ENCODE results near the gene GNG12.

Gene GNG12

GRCh38 chr1:67747671-67748546, 85.4 kb downstream of the GNG12 start:
- TF ChIP-seq POU2F2 (IDR thresholded peaks at IDR 0.05; ENCODE audit: low read depth, low read length) (no peak), SPI1 (IDR thresholded peaks at IDR 0.05; ENCODE audit: low read depth, low read length) (no peak), PAX5 (IDR thresholded peaks at IDR 0.05; ENCODE audit: insufficient read depth, low read length, severe bottlenecking) (no peak), POLR2A (IDR thresholded peaks at IDR 0.05; ENCODE audit: low read depth, low read length) (no peak), POLR2AphosphoS5 (IDR thresholded peaks at IDR 0.05; ENCODE audit: low read depth, low read length) (no peak), TAF1 (IDR thresholded peaks at IDR 0.05; ENCODE audit: low read depth, low read length) (no peak)
- DNase-seq (ENCODE audit: insufficient read length, low spot score), result no peak
- FAIRE-seq, result no peak

GRCh38 chr1:67745875-67746698, 87.2 kb downstream of the GNG12 start:
- DNase-seq (ENCODE audit: insufficient read length, low spot score), result no peak

GRCh38 chr1:67743072-67743725, 90.1 kb downstream of the GNG12 start:
- DNase-seq (ENCODE audit: insufficient read length, low spot score) (no peak), FAIRE-seq (peak; percentile 72)
- TF ChIP-seq POLR2A (IDR thresholded peaks at IDR 0.05; ENCODE audit: low read depth, low read length) (no peak), POLR2AphosphoS5 (IDR thresholded peaks at IDR 0.05; ENCODE audit: low read depth, low read length) (no peak), TAF1 (IDR thresholded peaks at IDR 0.05; ENCODE audit: low read depth, low read length) (no peak), POU2F2 (IDR thresholded peaks at IDR 0.05; ENCODE audit: low read depth, low read length) (no peak)

More at GRCh38 chr1:67745875-67746698, 87.2 kb downstream of the GNG12 start:
- TF ChIP-seq PAX5 (IDR thresholded peaks at IDR 0.05; ENCODE audit: insufficient read depth, low read length, severe bottlenecking), result no peak
- no peak for TF ChIP-seq SPI1 (IDR thresholded peaks at IDR 0.05; ENCODE audit: low read depth, low read length)
- TF ChIP-seq POU2F2 (IDR thresholded peaks at IDR 0.05; ENCODE audit: low read depth, low read length), result no peak
- no peak for TF ChIP-seq POLR2A (IDR thresholded peaks at IDR 0.05; ENCODE audit: low read depth, low read length)
- TF ChIP-seq POLR2AphosphoS5 (IDR thresholded peaks at IDR 0.05; ENCODE audit: low read depth, low read length), result no peak
- TF ChIP-seq TAF1 (IDR thresholded peaks at IDR 0.05; ENCODE audit: low read depth, low read length), result no peak
- no peak for FAIRE-seq

DNA sequence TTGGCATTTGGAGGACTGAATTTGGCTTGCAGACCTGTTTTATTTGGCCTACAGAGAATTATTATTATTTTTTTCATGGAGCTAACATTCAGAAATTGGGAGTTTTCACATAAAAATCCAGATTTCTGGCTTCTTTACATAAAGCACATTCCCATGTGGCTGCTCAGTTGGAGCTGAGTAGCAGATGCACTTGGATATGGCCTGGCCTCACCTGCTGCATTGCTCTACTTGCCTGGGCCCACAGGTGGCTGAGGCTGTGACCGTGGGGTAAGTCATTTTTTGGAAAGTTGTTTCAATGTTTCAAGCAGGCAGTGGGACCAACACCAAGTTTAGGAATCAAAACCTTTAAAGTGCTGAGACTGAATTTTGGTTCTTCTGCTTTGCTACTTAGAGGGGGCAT, 91.5 kb downstream of the GNG12 start:
- no peak for DNase-seq (ENCODE audit: insufficient read length, low spot score)
- FAIRE-seq, result no peak
- TF ChIP-seq POLR2AphosphoS5 (IDR thresholded peaks at IDR 0.05; ENCODE audit: low read depth, low read length), result no peak
- TF ChIP-seq POLR2A (IDR thresholded peaks at IDR 0.05; ENCODE audit: low read depth, low read length), result no peak
- no peak for TF ChIP-seq POU2F2 (IDR thresholded peaks at IDR 0.05; ENCODE audit: low read depth, low read length)
- no peak for TF ChIP-seq SPI1 (IDR thresholded peaks at IDR 0.05; ENCODE audit: low read depth, low read length)
- no peak for TF ChIP-seq TAF1 (IDR thresholded peaks at IDR 0.05; ENCODE audit: low read depth, low read length)
- TF ChIP-seq PAX5 (IDR thresholded peaks at IDR 0.05; ENCODE audit: insufficient read depth, low read length, severe bottlenecking), result no peak

DNA sequence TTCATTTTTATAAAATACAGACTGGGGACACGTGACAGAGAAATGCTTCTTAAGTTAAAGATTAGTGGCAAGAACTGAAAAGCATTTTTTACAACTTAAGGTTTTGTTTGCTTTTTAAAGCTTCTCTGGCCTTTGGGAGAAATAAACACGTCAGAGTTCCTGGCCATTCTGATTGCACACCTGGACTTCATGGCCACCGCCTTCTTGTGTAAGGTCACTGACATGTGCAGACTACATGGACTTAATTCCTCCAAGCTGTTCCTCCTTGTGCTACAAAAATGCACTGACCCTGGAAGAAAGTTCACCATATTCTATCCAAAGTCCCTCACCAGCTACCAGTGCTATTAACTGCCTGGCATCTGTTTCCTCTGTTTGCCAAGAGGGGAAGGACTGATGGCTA, 92.1 kb downstream of the GNG12 start:
- TF ChIP-seq POU2F2 (IDR thresholded peaks at IDR 0.05; ENCODE audit: low read depth, low read length) (no peak), TAF1 (IDR thresholded peaks at IDR 0.05; ENCODE audit: low read depth, low read length) (no peak), SPI1 (IDR thresholded peaks at IDR 0.05; ENCODE audit: low read depth, low read length) (no peak), POLR2AphosphoS5 (IDR thresholded peaks at IDR 0.05; ENCODE audit: low read depth, low read length) (no peak)
- DNase-seq (ENCODE audit: insufficient read length, low spot score) (no peak), FAIRE-seq (no peak)

DNA sequence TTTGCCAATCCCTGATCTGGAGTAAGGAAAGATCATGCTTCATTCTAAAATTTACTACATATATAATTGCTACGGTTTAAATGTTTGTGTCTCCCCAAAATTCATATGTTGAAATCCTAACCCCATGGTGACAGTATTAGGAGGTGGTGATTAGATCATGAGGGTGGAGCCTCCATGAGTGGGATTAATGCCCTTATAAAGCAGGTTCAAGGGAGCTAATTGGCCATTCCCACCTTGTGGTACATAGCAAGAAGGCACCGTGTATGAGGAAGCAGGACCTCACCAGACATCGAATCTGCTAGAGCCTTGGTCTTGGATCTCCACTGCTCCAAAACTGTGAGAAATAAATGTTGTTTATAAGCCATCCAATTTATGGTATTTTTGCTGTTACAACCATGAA, 92.7 kb downstream of the GNG12 start:
- no peak for FAIRE-seq
- no peak for TF ChIP-seq SPI1 (IDR thresholded peaks at IDR 0.05; ENCODE audit: low read depth, low read length)
- DNase-seq (ENCODE audit: insufficient read length, low spot score), result no peak

DNA sequence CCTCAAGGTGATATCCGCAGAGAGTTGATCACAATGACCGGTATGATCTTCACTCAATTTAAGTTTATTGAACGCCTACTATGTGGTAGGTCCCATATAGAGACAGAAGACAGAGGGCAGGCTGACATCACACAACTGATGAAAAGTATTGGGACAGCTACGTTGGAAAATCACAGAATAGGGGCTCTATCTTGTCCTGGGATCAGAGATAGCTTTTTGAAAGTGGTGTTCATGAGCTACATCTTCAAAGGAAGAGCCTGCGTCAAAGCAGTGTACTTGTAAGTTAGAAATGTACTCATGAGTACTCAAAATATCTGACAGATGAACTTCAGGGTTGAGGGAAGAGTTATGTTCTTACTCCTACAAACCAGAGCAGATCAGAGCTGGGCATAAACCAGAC, 93.9 kb downstream of the GNG12 start:
- no peak for DNase-seq (ENCODE audit: insufficient read length, low spot score)
- TF ChIP-seq PAX5 (IDR thresholded peaks at IDR 0.05; ENCODE audit: insufficient read depth, low read length, severe bottlenecking) (no peak), POLR2AphosphoS5 (IDR thresholded peaks at IDR 0.05; ENCODE audit: low read depth, low read length) (no peak), TAF1 (IDR thresholded peaks at IDR 0.05; ENCODE audit: low read depth, low read length) (no peak), POLR2A (IDR thresholded peaks at IDR 0.05; ENCODE audit: low read depth, low read length) (no peak), SPI1 (IDR thresholded peaks at IDR 0.05; ENCODE audit: low read depth, low read length) (no peak), POU2F2 (IDR thresholded peaks at IDR 0.05; ENCODE audit: low read depth, low read length) (no peak)
- FAIRE-seq, result no peak

- DNase-seq (ENCODE audit: insufficient read length, low spot score), result no peak
- TF ChIP-seq POU2F2 (IDR thresholded peaks at IDR 0.05; ENCODE audit: low read depth, low read length) (no peak), PAX5 (IDR thresholded peaks at IDR 0.05; ENCODE audit: insufficient read depth, low read length, severe bottlenecking) (no peak), POLR2A (IDR thresholded peaks at IDR 0.05; ENCODE audit: low read depth, low read length) (no peak), TAF1 (IDR thresholded peaks at IDR 0.05; ENCODE audit: low read depth, low read length) (no peak), POLR2AphosphoS5 (IDR thresholded peaks at IDR 0.05; ENCODE audit: low read depth, low read length) (no peak), SPI1 (IDR thresholded peaks at IDR 0.05; ENCODE audit: low read depth, low read length) (no peak)
- no peak for FAIRE-seq
Observed at GRCh38 chr1:67738401-67738800, 94.9 kb downstream of the GNG12 start.

GRCh38 chr1:67737875-67738274, 95.4 kb downstream of the GNG12 start:
- no peak for TF ChIP-seq POU2F2 (IDR thresholded peaks at IDR 0.05; ENCODE audit: low read depth, low read length)
- no peak for TF ChIP-seq POLR2A (IDR thresholded peaks at IDR 0.05; ENCODE audit: low read depth, low read length)
- TF ChIP-seq PAX5 (IDR thresholded peaks at IDR 0.05; ENCODE audit: insufficient read depth, low read length, severe bottlenecking), result no peak
- no peak for TF ChIP-seq POLR2AphosphoS5 (IDR thresholded peaks at IDR 0.05; ENCODE audit: low read depth, low read length)
- TF ChIP-seq TAF1 (IDR thresholded peaks at IDR 0.05; ENCODE audit: low read depth, low read length), result no peak
- no peak for TF ChIP-seq SPI1 (IDR thresholded peaks at IDR 0.05; ENCODE audit: low read depth, low read length)
- no peak for FAIRE-seq
- no peak for DNase-seq (ENCODE audit: insufficient read length, low spot score)

Data from GM12891 (cell line).